Testis (tissue), 3 donors: Measurements from ENCODE around the gene CIB4. TPM values are rescaled to one million over a fixed set of nuclear protein-coding genes. Genes with fewer than 3 reads are reported as not detected.

Experiments
- DNase-seq: peaks from one replicate; pipeline ENCODE4 v3.0.0-alpha.2; 2019
- H3K27ac ChIP-seq, 2 donors: fragments of 200-600 bp; sonication (generic); one replicate each; pipeline ENCODE4 v1.5.1; 2019
- H3K27me3 ChIP-seq: fragments of 200-600 bp; sonication (generic); one replicate; pipeline ENCODE4 v1.5.1; 2019
- H3K36me3 ChIP-seq: fragments of 200-600 bp; sonication (generic); one replicate; pipeline ENCODE4 v1.5.1; 2017; ENCODE audit warnings: low read depth; ENCODE audit errors: missing control alignments
- H3K4me1 ChIP-seq: fragments of 200-600 bp; sonication (generic); one replicate; pipeline ENCODE4 v1.5.1; 2019
- H3K4me3 ChIP-seq, 2 donors: fragments of 200-600 bp; sonication (generic); one replicate each; pipeline ENCODE4 v1.5.1; 2017 to 2019
- H3K9me3 ChIP-seq: fragments of 200-600 bp; sonication (generic); one replicate; pipeline ENCODE4 v1.5.1; 2017
- CTCF ChIP-seq, 3 experiments: fragments of 450-650 bp in 2 of 3; fragments of 200-600 bp in 1 of 3; sonication (generic) in 1 of 3; IDR thresholded peaks; one replicate each; pipeline ENCODE4 v1.5.1; 2016 to 2019; ENCODE audit warnings: antibody characterized with exemption in 3 of 3, mild to moderate bottlenecking in 2 of 3, moderate library complexity in 1 of 3
- POLR2A ChIP-seq: fragments of 450-650 bp; IDR thresholded peaks from one replicate; pipeline ENCODE4 v1.6.1; 2017; ENCODE audit warnings: antibody characterized with exemption, mild to moderate bottlenecking, moderate library complexity
- WGBS, 2 donors: methylation state at CpG; one replicate each; pipeline ENCODE4 v1.1.5; 2018; 5-methylcytosine and 5-hydroxymethylcytosine counted together
- intact Hi-C: fragments of 100-400 bp; cut with DNase I; formaldehyde crosslinking; loops from one replicate; pipeline ENCODE4 v1.15.1; 2023; ENCODE audit warnings: low total_unique reads
- polyA plus RNA-seq: library from polyadenylated mRNA; stranded (reverse); fragments of 350-450 nt; fragmentation: Illumina TruSeq; extraction: RNeasy Lipid Tissue Mini Kit (QIAGEN cat#74804); gene quantifications from one replicate; pipeline ENCODE4 v1.2.3, GENCODE V29; 2014; ENCODE audit warnings: low read depth, low replicate concordance; ENCODE audit not compliant: insufficient read depth
- total RNA-seq, 2 donors: library from RNA; depleted of rRNA; stranded (reverse); fragments of >200 nt; gene quantifications; one replicate each; pipeline ENCODE4 v1.2.3, GENCODE V29; 2016

Gene CIB4
- total and polyA plus RNA-seq, 3 donors from 2014 or later, result 7.5 to 30.6 (median 8.7) TPM

GRCh38 chr2:26616706-26617587 is 24.2 kb downstream of the CIB4 start:
- DNase-seq, result no peak
- H3K27me3 ChIP-seq, result no peaks in the 10 kb centered on the region
- no peak overlapping the region for H3K4me3 ChIP-seq
- H3K4me1 ChIP-seq, result peaks cover 24% of the 10 kb centered on the region
- intact Hi-C loops, result no loop called here
- H3K9me3 ChIP-seq, result no peaks in the 10 kb centered on the region
- H3K27ac ChIP-seq, result no peak overlapping the region
- WGBS, 2 donors, result 80 to 89% methylated on average over 10 of the region's 10 CpGs
- no peaks in the 10 kb centered on the region for H3K36me3 ChIP-seq
- no peak for TF ChIP-seq CTCF (IDR thresholded peaks at IDR 0.05)
- no peak for TF ChIP-seq POLR2A

GRCh38 chr2:26615860-26616705 is 25.1 kb downstream of the CIB4 start:
- WGBS, 2 donors, result 57 to 84% methylated on average over 5 to 18 of the region's 18 CpGs
- H3K4me1 ChIP-seq, result peaks cover 24% of the 10 kb centered on the region
- no peaks in the 10 kb centered on the region for H3K27me3 ChIP-seq
- no peak overlapping the region for H3K27ac ChIP-seq
- H3K9me3 ChIP-seq, result no peaks in the 10 kb centered on the region
- TF ChIP-seq CTCF (IDR thresholded peaks at IDR 0.05) (no peak), POLR2A (no peak)
- H3K4me3 ChIP-seq, result no peak overlapping the region
- no peak for DNase-seq
- intact Hi-C loops, result no loop called here
- H3K36me3 ChIP-seq, result no peaks in the 10 kb centered on the region

- Histone ChIP-seq H3K36me3 (no peaks in the 10 kb centered on the region), H3K4me1 (peaks cover 24% of the 10 kb centered on the region), H3K4me3 (no peak overlapping the region), H3K27me3 (no peaks in the 10 kb centered on the region), H3K9me3 (no peaks in the 10 kb centered on the region), H3K27ac (no peak overlapping the region)
- TF ChIP-seq POLR2A, result no peak
- no peak for TF ChIP-seq CTCF (IDR thresholded peaks at IDR 0.05)
- WGBS, 2 donors, result 65 to 73% methylated on average over 9 to 10 of the region's 10 CpGs
- no peak for DNase-seq
- intact Hi-C loops, result no loop called here
Observed at GRCh38 chr2:26615336-26615859, 25.8 kb downstream of the CIB4 start.

- Histone ChIP-seq H3K36me3 (no peaks in the 10 kb centered on the region), H3K27me3 (no peaks in the 10 kb centered on the region), H3K4me1 (peaks cover 24% of the 10 kb centered on the region), H3K9me3 (no peaks in the 10 kb centered on the region), H3K27ac (no peak overlapping the region), H3K4me3 (no peak overlapping the region)
- no peak for DNase-seq
- intact Hi-C loops, result no loop called here
- TF ChIP-seq CTCF (IDR thresholded peaks at IDR 0.05), result no peak
- TF ChIP-seq POLR2A, result no peak
- 63 to 64% methylated on average over 18 of the region's 18 CpGs for WGBS, 2 donors
Observed at GRCh38 chr2:26614216-26615138, 26.7 kb downstream of the CIB4 start.
